Esophagus muscularis mucosa (tissue), 4 donors: ENCODE measurements around the gene B3GALT4. TPM values are rescaled to one million over a fixed set of nuclear protein-coding genes. Genes with fewer than 3 reads are reported as not detected.

Source experiments
- DNase-seq: peaks from one replicate; pipeline ENCODE4 v3.0.0-alpha.2; 2017; ENCODE audit errors: extremely low spot score
- H3K27ac ChIP-seq, 4 donors: fragments of 200-600 bp; sonication (generic); replicated peaks in 1 of 4; 1 replicate in 3 of 4; 2 replicates in 1 of 4; pipeline ENCODE4 v1.5.1; 2016 to 2019; ENCODE audit warnings: mild to moderate bottlenecking in 1 of 4
- H3K27me3 ChIP-seq, 4 donors: fragments of 200-600 bp; sonication (generic); one replicate each; pipeline versions ENCODE4 v1.5.1 to v1.6.0; 2016 to 2019
- H3K36me3 ChIP-seq, 4 donors: fragments of 200-600 bp; sonication (generic); one replicate each; pipeline ENCODE4 v1.5.1; 2016 to 2019
- H3K4me1 ChIP-seq, 4 donors: fragments of 200-600 bp; sonication (generic); one replicate each; pipeline ENCODE4 v1.5.1; 2016 to 2019
- H3K4me3 ChIP-seq, 4 donors: fragments of 200-600 bp; sonication (generic); 1 replicate in 2 of 4; 2 replicates in 2 of 4; pipeline ENCODE4 v1.5.1; 2016 to 2019; ENCODE audit warnings: mild to moderate bottlenecking in 4 of 4, moderate library complexity in 1 of 4
- H3K9me3 ChIP-seq, 4 donors: fragments of 200-600 bp; sonication (generic); 1 replicate in 3 of 4; 2 replicates in 1 of 4; pipeline ENCODE4 v1.5.1; 2016 to 2019
- EP300 ChIP-seq: sonication (generic); formaldehyde crosslinking; IDR thresholded peaks from one replicate; pipeline ENCODE4 v1.6.1; 2017; ENCODE audit warnings: antibody characterized with exemption
- POLR2A ChIP-seq: fragments of 450-650 bp; IDR thresholded peaks from one replicate; pipeline ENCODE4 v1.6.1; 2017; ENCODE audit warnings: antibody characterized with exemption, moderate library complexity, mild to moderate bottlenecking, low read depth
- POLR2AphosphoS5 ChIP-seq, 2 donors: sonication (generic); formaldehyde crosslinking; IDR thresholded peaks; one replicate each; pipeline ENCODE4 v1.6.1; 2017; ENCODE audit warnings: antibody characterized with exemption in 2 of 2
- WGBS: methylation state at CpG from one replicate; pipeline ENCODE4 v1.1.5; 2018; 5-methylcytosine and 5-hydroxymethylcytosine counted together
- intact Hi-C: fragments of 100-400 bp; cut with DNase I; formaldehyde crosslinking; loops from one replicate; pipeline ENCODE4 v1.15.1; 2023
- total RNA-seq, 4 donors: library from RNA; depleted of rRNA; stranded (reverse); fragments of >200 nt; gene quantifications; one replicate each; pipeline versions ENCODE4 v1.1.0 to v1.2.1, GENCODE V29; 2016
- TF ChIP-seq, protein P1 (sequence below), 3 experiments: fragments of 200-600 bp in 2 of 3; fragments of 450-650 bp in 1 of 3; sonication (generic) in 2 of 3; IDR thresholded peaks; one replicate each; pipeline ENCODE4 v1.5.1; 2017 to 2019; ENCODE audit warnings: antibody characterized with exemption in 3 of 3, mild to moderate bottlenecking in 2 of 3, moderate library complexity in 1 of 3

The B3GALT4 gene
- total RNA-seq, 4 donors from 2014 or later = 13.1 to 26.8 (median 24.2) TPM

DNA sequence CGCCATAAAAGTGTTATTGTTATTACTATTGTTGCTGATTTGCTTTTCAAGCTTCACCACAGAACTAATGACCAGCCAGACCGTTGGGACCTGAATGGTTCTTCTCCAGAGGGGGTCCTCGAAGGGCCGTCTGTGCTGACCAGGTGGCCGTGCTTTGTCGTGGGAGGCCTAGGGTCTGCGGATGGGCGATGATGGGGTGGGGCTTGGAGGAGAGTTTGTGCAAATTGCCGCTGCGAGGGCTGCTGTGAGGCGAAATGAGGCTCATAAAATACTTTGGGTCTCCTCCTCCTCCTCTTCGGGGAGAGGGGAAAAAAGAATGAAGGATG, 46.7 kb downstream of the B3GALT4 start:
- H3K4me1 ChIP-seq = peaks cover 34 to 49% (median 45%) of the 10 kb centered on the region in 4 donors
- H3K36me3 ChIP-seq = peaks cover 27 to 31% (median 28%) of the 10 kb centered on the region in 4 donors
- intact Hi-C loops = no loop called here
- TF ChIP-seq, protein P1, sequence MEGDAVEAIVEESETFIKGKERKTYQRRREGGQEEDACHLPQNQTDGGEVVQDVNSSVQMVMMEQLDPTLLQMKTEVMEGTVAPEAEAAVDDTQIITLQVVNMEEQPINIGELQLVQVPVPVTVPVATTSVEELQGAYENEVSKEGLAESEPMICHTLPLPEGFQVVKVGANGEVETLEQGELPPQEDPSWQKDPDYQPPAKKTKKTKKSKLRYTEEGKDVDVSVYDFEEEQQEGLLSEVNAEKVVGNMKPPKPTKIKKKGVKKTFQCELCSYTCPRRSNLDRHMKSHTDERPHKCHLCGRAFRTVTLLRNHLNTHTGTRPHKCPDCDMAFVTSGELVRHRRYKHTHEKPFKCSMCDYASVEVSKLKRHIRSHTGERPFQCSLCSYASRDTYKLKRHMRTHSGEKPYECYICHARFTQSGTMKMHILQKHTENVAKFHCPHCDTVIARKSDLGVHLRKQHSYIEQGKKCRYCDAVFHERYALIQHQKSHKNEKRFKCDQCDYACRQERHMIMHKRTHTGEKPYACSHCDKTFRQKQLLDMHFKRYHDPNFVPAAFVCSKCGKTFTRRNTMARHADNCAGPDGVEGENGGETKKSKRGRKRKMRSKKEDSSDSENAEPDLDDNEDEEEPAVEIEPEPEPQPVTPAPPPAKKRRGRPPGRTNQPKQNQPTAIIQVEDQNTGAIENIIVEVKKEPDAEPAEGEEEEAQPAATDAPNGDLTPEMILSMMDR (IDR thresholded peaks at IDR 0.05) = no peak
- no peak for TF ChIP-seq EP300
- TF ChIP-seq POLR2A = no peak
- no peak for TF ChIP-seq POLR2AphosphoS5 (IDR thresholded peaks at IDR 0.05)
- DNase-seq = no peak
- no peaks in the 10 kb centered on the region for H3K27me3 ChIP-seq
- H3K9me3 ChIP-seq = no peaks in the 10 kb centered on the region
- peak overlapping the region; percentile 81 to 91 (median 88) for H3K27ac ChIP-seq
- WGBS = 1% methylated on average over 12 of the region's 12 CpGs
- H3K4me3 ChIP-seq = peak overlapping the region; percentile 67 to 91 (median 78)

GRCh38 chr6:33324125-33324524, 47.2 kb downstream of the B3GALT4 start:
- Histone ChIP-seq H3K36me3 (peaks cover 21 to 25% (median 23%) of the 10 kb centered on the region in 4 donors), H3K27me3 (no peaks in the 10 kb centered on the region), H3K27ac (peak overlapping the region; percentile 81 to 91 (median 88)), H3K9me3 (no peaks in the 10 kb centered on the region), H3K4me1 (peaks cover 32 to 43% (median 40%) of the 10 kb centered on the region in 4 donors), H3K4me3 (peak overlapping the region; percentile 67 to 91 (median 78))
- DNase-seq = no peak
- WGBS = 25% methylated on average over 7 of the region's 7 CpGs
- intact Hi-C loops = no loop called here
- TF ChIP-seq, protein P1 (IDR thresholded peaks at IDR 0.05) = no peak
- no peak for TF ChIP-seq EP300
- no peak for TF ChIP-seq POLR2AphosphoS5 (IDR thresholded peaks at IDR 0.05)
- no peak for TF ChIP-seq POLR2A

Other genes with a start within 250 kb of the B3GALT4 start
- gene HLA-DPA1, start 203.5 kb upstream of the B3GALT4 start, total RNA-seq = 10 to 100 TPM; 28.5 to 91.3 (median 65.9) TPM
- 10 to 100 TPM; 38.6 to 95.8 (median 61.7) TPM for gene HLA-DPB1, start 201.1 kb upstream of the B3GALT4 start, total RNA-seq
- 1 to 10 TPM in 1 of 4 donors, under 1 TPM in 2, not detected in 1; 0.17 to 1.1 (median 0.19) TPM for gene COL11A2, start 84.7 kb upstream of the B3GALT4 start, total RNA-seq
- 10 to 100 TPM; 21.5 to 34.1 (median 32.2) TPM for gene RXRB, start 76.5 kb upstream of the B3GALT4 start, total RNA-seq
- gene SLC39A7, start 76.3 kb upstream of the B3GALT4 start, total RNA-seq = 10 to 100 TPM; 43.6 to 80.1 (median 62.3) TPM
- gene HSD17B8, start 72.5 kb upstream of the B3GALT4 start, total RNA-seq = 10 to 100 TPM in 3 of 4 donors, 1 to 10 TPM in 1; 2.0 to 15.0 (median 12.9) TPM
- gene RING1, start 68.6 kb upstream of the B3GALT4 start, total RNA-seq = 10 to 100 TPM; 15.0 to 25.3 (median 20.6) TPM
- 10 to 100 TPM; 22.5 to 34.9 (median 31.8) TPM for gene VPS52, start 5.2 kb upstream of the B3GALT4 start, total RNA-seq
- 1,000 to 10,000 TPM; 1,642 to 3,082 (median 2,562) TPM for gene RPS18, start 5.0 kb upstream of the B3GALT4 start, total RNA-seq
- 10 to 100 TPM; 30.5 to 42.6 (median 35.7) TPM for gene WDR46, start 12.1 kb downstream of the B3GALT4 start, total RNA-seq
- gene PFDN6, start 12.5 kb downstream of the B3GALT4 start, total RNA-seq = 10 to 100 TPM; 29.1 to 54.2 (median 43.7) TPM
- gene RGL2, start 21.8 kb downstream of the B3GALT4 start, total RNA-seq = 10 to 100 TPM; 38.2 to 89.3 (median 65.3) TPM
- gene TAPBP, start 37.0 kb downstream of the B3GALT4 start, total RNA-seq = 100 to 1,000 TPM in 1 of 4 donors, 10 to 100 TPM in 3; 69.8 to 150 (median 86.6) TPM
- gene ZBTB22, start 40.6 kb downstream of the B3GALT4 start, total RNA-seq = 10 to 100 TPM; 12.9 to 24.2 (median 15.8) TPM
- 10 to 100 TPM; 29.5 to 51.1 (median 40.9) TPM for gene DAXX, start 45.8 kb downstream of the B3GALT4 start, total RNA-seq
- gene KIFC1, start 114.7 kb downstream of the B3GALT4 start, total RNA-seq = 1 to 10 TPM in 1 of 4 donors, under 1 TPM in 2, not detected in 1; 0.39 to 1.1 (median 0.42) TPM
- gene PHF1, start 133.9 kb downstream of the B3GALT4 start, total RNA-seq = 10 to 100 TPM; 68.5 to 91.5 (median 84.9) TPM
- gene CUTA, start 141.0 kb downstream of the B3GALT4 start, total RNA-seq = 100 to 1,000 TPM; 109 to 136 (median 123) TPM
- 10 to 100 TPM in 3 of 4 donors, 1 to 10 TPM in 1; 8.0 to 17.6 (median 13.2) TPM for gene SYNGAP1, start 142.9 kb downstream of the B3GALT4 start, total RNA-seq
- gene ZBTB9, start 177.5 kb downstream of the B3GALT4 start, total RNA-seq = 1 to 10 TPM; 1.7 to 3.5 (median 3.0) TPM